Suppressor macrophage treated with lipopolysaccharide for 4 hours (primary cell): ENCODE measurements around the gene RFXAP.

Experiments used
- DNase-seq: peaks from one replicate; pipeline ENCODE4 v3.0.0-alpha.2; 2020

RFXAP gene

GRCh38 chr13:36870050-36870692 lies 51.1 kb downstream of the RFXAP start:
- no peak for DNase-seq

- no peak for DNase-seq
These were observed 53.6 kb downstream of the RFXAP start for GRCh38 chr13:36872621-36873020.

- no peak for DNase-seq
These were observed 56.4 kb downstream of the RFXAP start for GRCh38 chr13:36875431-36875830.

- DNase-seq, result no peak
These were observed 56.9 kb downstream of the RFXAP start for GRCh38 chr13:36875961-36876360.
